HG03565 (cell line): ENCODE results near the gene CCDC9.
A peak's percentile ranks its signal among the peaks of the same experiment; 100 is the strongest.
"Not testable (repeated sequence)": the region's sequence is repeated elsewhere in the genome, so short reads cannot be mapped to it uniquely, and the experiment has no call there.

Experiments
- ATAC-seq: cut with Tn5 transposase; IDR thresholded peaks from one replicate; pipeline ENCODE4 v1.9.1; 2021; ENCODE audit warnings: mild to moderate bottlenecking, moderate library complexity; ENCODE audit not compliant: unreplicated experiment

The CCDC9 gene

DNA sequence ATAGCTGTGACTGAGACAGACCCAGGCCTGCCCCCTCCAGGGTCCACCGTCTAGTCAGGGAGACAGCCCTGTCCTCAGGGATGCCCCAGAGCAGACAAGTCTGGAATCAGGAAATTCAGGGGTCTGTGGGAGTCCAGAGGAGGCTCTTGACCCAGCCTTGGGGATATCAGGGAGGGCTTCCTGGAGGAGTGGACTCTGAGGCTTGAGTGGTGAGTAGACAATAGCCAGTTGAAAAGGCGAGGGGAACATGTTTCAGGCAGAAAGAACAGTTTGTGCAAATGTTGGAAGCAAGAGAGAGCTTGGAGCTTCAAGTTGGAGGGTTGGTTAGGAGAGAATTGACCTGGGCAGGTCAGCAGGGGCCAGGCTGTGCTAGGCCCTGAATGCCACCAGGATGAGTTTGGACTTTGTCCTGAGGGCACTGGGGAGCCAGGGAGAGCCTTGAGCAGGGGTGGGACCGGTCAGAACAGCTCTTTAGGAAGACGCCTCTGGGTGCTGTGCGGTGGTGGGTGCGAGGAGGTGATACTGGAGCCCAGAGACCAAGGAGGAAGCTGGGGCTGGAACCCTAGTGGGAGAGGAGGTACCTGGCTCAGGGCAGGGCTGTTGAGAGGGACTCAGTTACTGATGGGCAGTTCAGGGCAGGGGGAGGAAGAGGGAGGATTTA is 2.7 kb downstream of the CCDC9 start:
- no peak for ATAC-seq

GRCh38 chr19:47260476-47260875 is 4.2 kb downstream of the CCDC9 start:
- ATAC-seq = no peak

DNA sequence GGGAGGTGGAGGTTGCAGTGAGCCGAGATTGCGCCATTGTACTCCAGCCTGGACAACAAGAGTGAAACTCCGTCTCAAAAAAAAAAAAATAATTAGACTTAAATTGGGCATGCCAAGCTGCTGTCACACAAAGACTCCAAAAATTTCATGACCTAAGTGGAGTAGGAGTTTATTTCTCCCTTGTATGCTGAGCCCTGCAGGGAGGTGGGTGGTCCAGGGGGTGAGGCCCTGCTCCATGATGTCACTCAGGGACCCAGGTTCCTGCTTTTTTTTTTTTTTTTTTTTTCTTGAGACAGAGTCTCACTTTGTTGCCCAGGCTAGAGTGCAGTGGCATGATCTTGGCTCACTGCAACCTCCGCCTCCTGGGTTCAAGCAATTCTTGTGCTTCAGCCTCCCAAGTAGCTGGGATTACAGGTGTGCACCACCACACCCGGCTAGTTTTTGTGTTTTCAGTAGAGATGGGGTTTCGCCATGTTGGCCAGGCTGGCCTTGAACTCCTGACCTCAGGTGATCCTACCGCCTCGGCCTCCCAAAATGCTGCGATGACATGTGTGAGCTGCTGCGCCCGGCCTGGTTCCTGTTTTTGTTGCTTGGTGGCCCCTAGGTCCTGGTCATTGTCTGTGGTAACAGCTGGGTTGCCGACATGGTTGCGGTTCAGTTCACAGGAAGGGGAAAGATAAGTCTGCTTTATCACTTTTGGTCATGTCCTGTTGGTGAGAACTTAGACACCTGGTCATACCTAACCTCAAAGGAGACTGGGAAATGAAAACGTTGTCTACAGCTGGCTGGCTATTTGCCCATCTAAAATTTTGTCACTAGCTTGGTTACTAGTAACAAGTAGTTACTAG is 5.8 kb downstream of the CCDC9 start:
- peak; percentile 61 for ATAC-seq

- ATAC-seq = no peak
Measured at GRCh38 chr19:47264629-47265028, 8.3 kb downstream of the CCDC9 start.

GRCh38 chr19:47266401-47266941 is 10.1 kb downstream of the CCDC9 start:
- ATAC-seq = no peak

- ATAC-seq = no peak
Measured at GRCh38 chr19:47267350-47267759, 11.0 kb downstream of the CCDC9 start.

GRCh38 chr19:47268028-47268427 is 11.7 kb downstream of the CCDC9 start:
- no peak for ATAC-seq

GRCh38 chr19:47269596-47269995 is 13.3 kb downstream of the CCDC9 start:
- ATAC-seq = no peak

DNA sequence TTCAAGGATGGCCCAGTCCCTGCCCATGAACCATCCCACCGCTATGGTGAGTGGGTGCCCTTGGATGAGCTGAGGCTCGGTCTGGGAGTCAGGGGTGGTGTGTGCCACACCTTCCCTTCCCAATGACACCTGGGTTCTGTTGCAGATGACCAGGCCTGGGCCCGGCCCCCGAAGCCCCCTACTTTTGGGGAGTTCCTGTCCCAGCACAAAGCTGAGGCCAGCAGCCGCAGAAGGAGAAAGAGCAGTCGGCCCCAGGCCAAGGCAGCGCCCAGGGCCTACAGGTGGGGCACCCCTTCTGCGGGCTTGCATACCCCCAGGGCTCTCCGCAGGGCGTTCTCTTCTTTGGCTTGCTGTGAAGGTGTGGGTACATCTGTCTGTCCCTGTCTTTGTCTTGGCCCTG is 14.1 kb downstream of the CCDC9 start:
- ATAC-seq = no peak

- ATAC-seq = no peak
Measured at GRCh38 chr19:47271949-47272348, 15.6 kb downstream of the CCDC9 start.

- ATAC-seq = no peak
Measured at GRCh38 chr19:47272448-47273312, 16.4 kb downstream of the CCDC9 start.

DNA sequence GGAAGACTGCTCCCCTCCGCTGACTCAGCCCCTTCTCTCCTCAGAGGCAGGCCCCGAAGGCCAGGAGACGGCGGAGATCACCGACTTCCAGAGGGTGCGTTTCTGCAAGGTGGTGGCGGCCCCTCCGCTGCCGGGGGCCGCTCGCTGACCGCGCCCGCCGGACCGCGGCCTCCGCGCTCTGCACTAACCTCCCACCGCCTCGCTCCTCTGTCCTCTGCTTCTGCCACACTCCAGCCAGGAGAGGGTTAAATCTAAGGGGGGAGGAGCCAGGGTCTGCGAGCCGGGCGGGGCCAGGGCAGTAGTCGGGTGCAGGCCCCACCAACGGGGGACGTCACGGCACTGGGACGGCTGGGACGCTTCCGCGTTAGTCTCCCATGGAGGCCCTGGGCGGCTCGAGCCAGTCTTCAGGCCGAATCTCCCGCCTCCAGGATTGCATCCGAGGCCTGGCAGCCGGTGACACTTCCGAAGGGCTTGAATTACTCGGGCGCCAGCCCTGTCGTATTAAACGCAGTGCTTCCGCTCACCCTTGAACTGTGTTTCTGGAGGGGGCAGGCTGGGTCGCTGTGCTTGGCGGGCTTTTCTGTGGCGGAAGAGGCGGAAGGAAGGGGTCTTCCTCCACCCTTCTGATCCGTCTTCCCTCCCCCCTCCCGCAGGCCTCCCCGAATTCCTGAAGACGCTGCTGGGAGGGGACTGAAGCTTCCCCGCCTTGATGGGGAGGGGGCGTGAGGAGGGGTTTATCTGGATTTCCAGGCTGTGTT is 17.2 kb downstream of the CCDC9 start:
- ATAC-seq = peak; percentile 53

GRCh38 chr19:47274071-47274890 is 18.0 kb downstream of the CCDC9 start, which contains the start of gene INAFM1:
Gene INAFM1, plus strand, starts transcription at chr19:47274885. Its CDS starts 35 bp downstream, at chr19:47274920.
- ATAC-seq = peak; percentile 39

DNA sequence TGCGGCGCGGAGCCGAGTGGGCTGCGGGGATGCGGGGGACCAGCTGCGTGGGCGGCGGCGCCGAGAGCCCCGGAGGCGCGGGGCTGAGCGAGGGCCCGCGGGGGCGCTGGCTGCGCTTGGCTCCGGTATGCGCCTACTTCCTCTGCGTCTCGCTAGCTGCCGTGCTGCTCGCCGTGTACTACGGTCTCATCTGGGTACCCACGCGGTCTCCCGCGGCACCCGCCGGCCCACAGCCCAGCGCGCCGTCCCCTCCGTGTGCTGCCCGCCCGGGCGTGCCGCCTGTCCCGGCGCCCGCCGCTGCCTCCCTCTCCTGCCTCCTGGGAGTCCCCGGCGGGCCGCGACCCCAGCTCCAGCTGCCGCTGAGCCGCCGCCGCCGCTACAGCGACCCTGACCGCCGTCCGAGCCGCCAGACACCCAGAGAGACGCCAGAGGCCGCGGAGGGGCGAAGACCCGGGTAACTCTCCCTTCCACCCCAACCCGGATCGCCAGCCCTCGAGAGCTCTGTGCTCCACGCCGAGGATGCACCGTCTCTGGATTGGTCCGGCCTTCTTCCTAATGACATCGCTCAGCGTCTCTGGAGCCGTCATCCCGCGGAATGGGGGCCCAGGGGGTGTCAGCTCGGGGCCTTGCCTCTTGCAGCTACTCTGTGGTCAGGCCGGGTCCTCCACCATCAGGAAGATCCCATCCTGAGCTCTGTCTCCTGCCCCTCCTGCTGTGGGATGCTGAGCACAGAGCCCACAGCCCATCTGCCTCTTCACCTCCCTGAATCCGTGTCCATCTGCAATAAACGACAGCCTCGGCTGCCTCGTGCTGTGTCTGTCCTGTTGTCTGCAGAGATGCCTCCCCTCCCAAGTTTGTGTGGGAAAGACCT is 18.8 kb downstream of the CCDC9 start:
- ATAC-seq = peak; percentile 26

DNA sequence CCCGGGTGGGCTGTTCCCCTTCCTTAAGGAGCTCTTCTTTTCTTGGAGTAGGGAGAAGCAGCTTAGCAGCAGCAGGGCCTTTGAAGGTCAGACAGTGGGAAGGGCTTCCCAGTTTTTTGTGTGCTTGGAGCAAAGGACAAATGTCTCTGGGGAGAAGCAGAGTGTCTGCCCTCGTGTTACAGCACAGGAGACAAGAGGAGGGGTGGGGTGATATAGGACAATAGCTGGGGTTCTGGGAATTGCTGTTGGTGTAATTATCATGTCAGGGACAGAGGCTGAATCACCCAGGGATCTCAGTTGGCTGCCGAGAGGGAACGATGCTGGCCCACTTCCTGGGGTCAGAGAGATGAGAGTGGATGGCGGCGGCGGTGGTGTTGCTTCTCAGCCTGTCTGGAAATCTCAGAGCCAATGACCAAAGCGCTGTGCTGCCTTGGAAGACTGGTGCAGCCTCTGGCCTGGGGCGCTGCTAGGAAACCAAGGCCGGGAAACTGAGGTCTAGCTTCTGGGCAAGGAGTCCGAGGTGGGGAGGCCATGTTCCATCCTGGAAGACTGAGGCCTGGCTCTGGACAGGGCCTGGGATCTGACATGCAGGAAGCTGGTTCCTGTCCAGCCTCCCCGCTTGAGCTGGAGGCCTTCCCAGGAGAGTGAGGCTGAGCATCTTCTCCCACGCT is 19.6 kb downstream of the CCDC9 start:
- no peak for ATAC-seq

DNA sequence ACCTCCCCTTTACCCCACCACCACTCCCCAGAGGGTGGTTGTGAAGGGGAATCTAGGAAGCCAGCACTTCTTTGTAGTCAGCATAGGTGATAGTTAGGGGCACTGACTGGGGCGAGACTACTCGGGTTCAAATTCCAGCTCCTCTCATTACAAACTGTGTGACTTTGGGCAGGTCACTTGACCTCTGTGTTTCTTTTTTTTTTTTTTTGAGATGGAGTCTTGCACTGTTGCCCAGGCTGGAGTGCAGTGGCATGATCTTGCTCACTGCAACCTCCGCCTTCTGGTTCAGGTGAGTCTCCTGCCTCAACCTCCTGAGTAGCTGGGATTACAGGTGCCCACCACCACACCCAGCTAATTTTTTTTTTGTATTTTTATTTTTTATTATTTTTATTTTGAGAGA is 20.2 kb downstream of the CCDC9 start:
- not testable (repeated sequence) for ATAC-seq

GRCh38 chr19:47280183-47280797 is 24.0 kb downstream of the CCDC9 start:
- no peak for ATAC-seq
